Neural progenitor cell (in vitro differentiated cells): ENCODE data around the gene AHRR.

Experiments
- CTCF ChIP-seq: fragments of 200-600 bp; sonication (generic); IDR thresholded peaks from 2 replicates; pipeline ENCODE4 v1.5.1; 2017; ENCODE audit warnings: antibody characterized with exemption, mild to moderate bottlenecking
- EZH2 ChIP-seq: fragments of 200-600 bp; sonication (generic); IDR thresholded peaks from 2 replicates; pipeline ENCODE4 v1.6.1; 2017; ENCODE audit warnings: antibody characterized with exemption, mild to moderate bottlenecking, moderate library complexity
- EZH2phosphoT487 ChIP-seq: fragments of 200-600 bp; sonication (generic); IDR thresholded peaks from 2 replicates; pipeline ENCODE4 v1.6.1; 2017; ENCODE audit warnings: antibody characterized with exemption

- TF ChIP-seq CTCF, result no peak
- no peak for TF ChIP-seq EZH2
- no peak for TF ChIP-seq EZH2phosphoT487
These were observed 63.8 kb downstream of the AHRR start for GRCh38 chr5:385321-385720.
